ENCODE data around the gene PEX19. TPM values are rescaled to one million over a fixed set of nuclear protein-coding genes. Genes with fewer than 3 reads are reported as not detected.

The PEX19 gene
- polyA plus RNA-seq, 1 donor (not counting 4 experiments of a cell fraction or from before 2014, with no cell fraction given), result 48.7 TPM

DNA sequence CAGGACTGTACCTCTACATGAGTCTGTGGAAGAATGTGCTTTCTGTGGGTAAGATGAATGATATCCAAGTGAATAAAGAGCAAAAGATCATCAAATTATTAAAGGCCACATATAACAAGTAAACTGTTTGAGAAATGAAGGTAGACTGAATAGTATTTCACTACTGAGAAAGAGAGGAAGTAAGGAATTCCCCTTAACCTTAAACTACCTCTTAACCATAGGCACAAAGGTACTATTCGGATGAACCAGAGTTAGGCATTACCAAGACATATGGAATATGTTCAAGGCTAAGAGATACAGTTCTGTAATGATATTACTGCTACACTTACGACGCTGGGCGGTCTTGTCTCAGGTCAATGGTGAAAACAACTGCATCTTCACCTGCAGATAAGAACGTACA lies 48.1 kb downstream of the PEX19 start:
- Histone ChIP-seq H3K27ac (ENCODE audit: control insufficient read depth, insufficient read depth, low read length) (no peak overlapping the region), H3K9ac (ENCODE audit: control insufficient read depth, extremely low read depth, insufficient read depth, low read length) (no peak overlapping the region), H3K9me3 (ENCODE audit: control insufficient read depth, low read depth, low read length) (no peaks in the 10 kb centered on the region), H3K79me2 (ENCODE audit: control insufficient read depth, insufficient read depth, low read length) (no peaks in the 10 kb centered on the region), H3K36me3 (ENCODE audit: control insufficient read depth in 2 of 2, extremely low read depth in 1 of 2, insufficient read depth in 2 of 2, low read length in 2 of 2) (peaks cover 6 to 30% of the 10 kb centered on the region in 2 experiments), H3K9me1 (ENCODE audit: control insufficient read depth, extremely low read depth, insufficient read depth, low read length) (no peaks in the 10 kb centered on the region), H2AFZ (ENCODE audit: control insufficient read depth, low read length) (no peak overlapping the region), H3K4me2 (ENCODE audit: control insufficient read depth, extremely low read depth, insufficient read depth, low read depth, low read length) (no peak overlapping the region), H3K4me3 (ENCODE audit: control insufficient read depth in 2 of 3, extremely low read depth in 1 of 3, insufficient read depth in 2 of 3, low read depth in 1 of 3, low read length in 3 of 3) (no peak overlapping the region), H4K20me1 (ENCODE audit: control insufficient read depth, extremely low read depth, insufficient read depth, low read length) (no peaks in the 10 kb centered on the region), H3K27me3 (ENCODE audit: control insufficient read depth, extremely low read depth, insufficient read depth, low read length) (no peaks in the 10 kb centered on the region), H3K4me1 (ENCODE audit: control insufficient read depth, extremely low read depth, insufficient read depth, low read length) (no peaks in the 10 kb centered on the region)
- FAIRE-seq, result no peak
- no peak for DNase-seq (ENCODE audit: low read depth, low spot score)
- dilution Hi-C loops (cut with MboI; ENCODE audit: extremely low pct_ligation_motif_present, low sequenced_read_pairs), result no loop called here
- TF ChIP-seq CTCF (optimal IDR thresholded peaks at IDR 0.05 in 1 of 3, IDR thresholded peaks at IDR 0.05 in 1 of 3, conservative IDR thresholded peaks at IDR 0.05 in 1 of 3; ENCODE audit: extremely low read depth in 1 of 3, insufficient read depth in 2 of 3, low read length in 3 of 3) (no peak), EZH2 (IDR thresholded peaks at IDR 0.05; ENCODE audit: low read length) (no peak)

DNA sequence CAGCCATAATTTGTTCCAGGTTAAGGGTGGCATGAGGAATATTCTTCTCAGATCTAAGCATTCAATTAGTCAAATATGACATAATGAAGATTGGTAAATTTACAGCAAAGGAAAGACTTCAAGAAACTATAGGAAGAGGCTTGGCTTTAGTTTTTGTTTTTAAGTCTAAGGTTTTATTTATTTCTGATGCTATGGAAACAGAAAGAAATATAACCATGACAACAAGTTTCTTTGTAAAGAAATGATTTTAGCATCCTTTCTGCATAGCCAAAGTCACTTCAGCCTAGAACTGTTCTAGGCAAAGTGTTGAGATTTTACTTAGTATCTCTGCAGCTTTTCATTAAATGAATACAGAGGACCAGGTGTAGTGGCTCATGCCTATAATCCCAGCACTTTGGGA lies 52.0 kb downstream of the PEX19 start:
- TF ChIP-seq CTCF (optimal IDR thresholded peaks at IDR 0.05 in 1 of 3, IDR thresholded peaks at IDR 0.05 in 1 of 3, conservative IDR thresholded peaks at IDR 0.05 in 1 of 3; ENCODE audit: extremely low read depth in 1 of 3, insufficient read depth in 2 of 3, low read length in 3 of 3), result no peak
- TF ChIP-seq EZH2 (IDR thresholded peaks at IDR 0.05; ENCODE audit: low read length), result no peak
- FAIRE-seq (no peak), DNase-seq (ENCODE audit: low read depth, low spot score) (no peak)
- Histone ChIP-seq H3K4me3 (ENCODE audit: control insufficient read depth in 2 of 3, extremely low read depth in 1 of 3, insufficient read depth in 2 of 3, low read depth in 1 of 3, low read length in 3 of 3) (no peak overlapping the region), H3K79me2 (ENCODE audit: control insufficient read depth, insufficient read depth, low read length) (no peaks in the 10 kb centered on the region), H3K9me3 (ENCODE audit: control insufficient read depth, low read depth, low read length) (no peaks in the 10 kb centered on the region), H3K27ac (ENCODE audit: control insufficient read depth, insufficient read depth, low read length) (no peak overlapping the region), H3K4me2 (ENCODE audit: control insufficient read depth, extremely low read depth, insufficient read depth, low read depth, low read length) (no peak overlapping the region), H4K20me1 (ENCODE audit: control insufficient read depth, extremely low read depth, insufficient read depth, low read length) (no peaks in the 10 kb centered on the region), H3K9me1 (ENCODE audit: control insufficient read depth, extremely low read depth, insufficient read depth, low read length) (no peaks in the 10 kb centered on the region), H3K9ac (ENCODE audit: control insufficient read depth, extremely low read depth, insufficient read depth, low read length) (no peak overlapping the region), H2AFZ (ENCODE audit: control insufficient read depth, low read length) (no peak overlapping the region), H3K27me3 (ENCODE audit: control insufficient read depth, extremely low read depth, insufficient read depth, low read length) (no peaks in the 10 kb centered on the region), H3K4me1 (ENCODE audit: control insufficient read depth, extremely low read depth, insufficient read depth, low read length) (no peaks in the 10 kb centered on the region), H3K36me3 (ENCODE audit: control insufficient read depth in 2 of 2, extremely low read depth in 1 of 2, insufficient read depth in 2 of 2, low read length in 2 of 2) (peaks cover 6 to 24% of the 10 kb centered on the region in 2 experiments)
- dilution Hi-C loops (cut with MboI; ENCODE audit: extremely low pct_ligation_motif_present, low sequenced_read_pairs), result no loop called here

Data from keratinocyte (primary cell).